Suprapubic skin (tissue), 4 donors: ENCODE measurements around the gene PPP1R3G. TPM values are rescaled to one million over a fixed set of nuclear protein-coding genes. Genes with fewer than 3 reads are reported as not detected.
A peak's percentile ranks its signal among the peaks of the same experiment; 100 is the strongest.

Experiments used
- DNase-seq, 2 donors: peaks; one replicate each; pipeline ENCODE4 v3.0.0-alpha.2; 2019; ENCODE audit warnings: low spot score in 2 of 2
- H3K27ac ChIP-seq: fragments of 200-600 bp; sonication (generic); one replicate; pipeline ENCODE4 v1.5.1; 2019
- H3K27me3 ChIP-seq: fragments of 200-600 bp; sonication (generic); one replicate; pipeline ENCODE4 v1.5.1; 2019
- H3K36me3 ChIP-seq: fragments of 200-600 bp; sonication (generic); one replicate; pipeline ENCODE4 v1.5.1; 2019
- H3K4me1 ChIP-seq: fragments of 200-600 bp; sonication (generic); one replicate; pipeline ENCODE4 v1.5.1; 2019
- H3K4me3 ChIP-seq: fragments of 200-600 bp; sonication (generic); one replicate; pipeline ENCODE4 v1.5.1; 2019; ENCODE audit warnings: mild to moderate bottlenecking
- H3K9me3 ChIP-seq: fragments of 200-600 bp; sonication (generic); one replicate; pipeline ENCODE4 v1.5.1; 2019
- CTCF ChIP-seq, 2 donors: fragments of 200-600 bp in 1 of 2; fragments of 450-650 bp in 1 of 2; sonication (generic) in 1 of 2; IDR thresholded peaks; one replicate each; pipeline ENCODE4 v1.5.1; 2016 to 2019; ENCODE audit warnings: antibody characterized with exemption in 2 of 2, mild to moderate bottlenecking in 1 of 2, moderate library complexity in 1 of 2
- EP300 ChIP-seq: sonication (generic); formaldehyde crosslinking; IDR thresholded peaks from one replicate; pipeline ENCODE4 v1.6.1; 2017; ENCODE audit warnings: antibody characterized with exemption
- POLR2A ChIP-seq, 2 donors: fragments of 450-650 bp; IDR thresholded peaks; one replicate each; pipeline ENCODE4 v1.6.1; 2017; ENCODE audit warnings: antibody characterized with exemption in 2 of 2, mild to moderate bottlenecking in 2 of 2, moderate library complexity in 2 of 2
- POLR2AphosphoS5 ChIP-seq, 3 donors: sonication (generic); formaldehyde crosslinking; IDR thresholded peaks; one replicate each; pipeline ENCODE4 v1.6.1; 2017; ENCODE audit warnings: antibody characterized with exemption in 3 of 3
- WGBS: methylation state at CpG from one replicate; pipeline ENCODE4 v1.1.5; 2018; 5-methylcytosine and 5-hydroxymethylcytosine counted together
- total RNA-seq, 4 donors: library from RNA; depleted of rRNA; stranded (reverse); fragments of >200 nt; gene quantifications; one replicate each; pipeline ENCODE4 v1.1.0, GENCODE V29; 2016

Gene PPP1R3G
- total RNA-seq, 4 donors from 2014 or later = 0.38 to 0.80 (median 0.67) TPM

DNA sequence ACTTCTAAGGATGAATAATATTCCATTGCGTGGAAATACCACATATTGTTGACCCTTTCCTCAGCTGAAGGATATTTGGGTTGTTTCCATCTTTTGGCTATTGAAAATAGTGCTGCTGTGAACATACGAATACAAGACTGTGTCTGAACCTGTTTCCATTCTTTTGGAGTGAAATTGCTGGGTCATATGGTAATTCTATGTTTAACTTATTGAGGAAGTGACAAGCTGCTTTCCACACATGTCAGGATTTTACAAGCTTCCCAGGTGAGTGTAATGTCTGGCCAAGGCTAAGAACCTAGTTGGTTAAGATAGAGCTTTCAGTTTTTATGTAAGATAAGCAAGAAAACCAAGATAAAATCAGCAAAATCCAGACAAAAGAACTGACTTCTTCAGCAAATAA is 48.8 kb downstream of the PPP1R3G start:
- no peaks in the 10 kb centered on the region for H3K36me3 ChIP-seq
- DNase-seq = no peak
- no peak overlapping the region for H3K4me3 ChIP-seq
- TF ChIP-seq POLR2AphosphoS5 (IDR thresholded peaks at IDR 0.05) (no peak), EP300 (no peak), CTCF (IDR thresholded peaks at IDR 0.05) (no peak), POLR2A (IDR thresholded peaks at IDR 0.05) (no peak)
- 71% methylated on average over 2 of the region's 2 CpGs for WGBS
- no peaks in the 10 kb centered on the region for H3K9me3 ChIP-seq
- no peaks in the 10 kb centered on the region for H3K27me3 ChIP-seq
- H3K27ac ChIP-seq = no peak overlapping the region
- H3K4me1 ChIP-seq = peaks cover 12% of the 10 kb centered on the region

GRCh38 chr6:5135788-5136376 is 50.7 kb downstream of the PPP1R3G start:
- Histone ChIP-seq H3K27ac (no peak overlapping the region), H3K27me3 (no peaks in the 10 kb centered on the region), H3K9me3 (no peaks in the 10 kb centered on the region), H3K4me1 (peaks cover 12% of the 10 kb centered on the region), H3K4me3 (no peak overlapping the region), H3K36me3 (no peaks in the 10 kb centered on the region)
- peak in 1 of 2 donors; percentile 31 for DNase-seq
- no peak for TF ChIP-seq EP300
- TF ChIP-seq CTCF (IDR thresholded peaks at IDR 0.05) = peak in 1 of 2 donors; percentile 51
- no peak for TF ChIP-seq POLR2A (IDR thresholded peaks at IDR 0.05)
- 58% methylated on average over 9 of the region's 9 CpGs for WGBS

- peak in 1 of 2 donors; percentile 24 for DNase-seq
- Histone ChIP-seq H3K4me3 (no peak overlapping the region), H3K27ac (no peak overlapping the region), H3K9me3 (no peaks in the 10 kb centered on the region), H3K4me1 (peaks cover 12% of the 10 kb centered on the region), H3K36me3 (no peaks in the 10 kb centered on the region), H3K27me3 (no peaks in the 10 kb centered on the region)
- TF ChIP-seq CTCF (IDR thresholded peaks at IDR 0.05) = no peak
- no peak for TF ChIP-seq EP300
- TF ChIP-seq POLR2AphosphoS5 (IDR thresholded peaks at IDR 0.05) = no peak
- TF ChIP-seq POLR2A (IDR thresholded peaks at IDR 0.05) = no peak
- WGBS = 90% methylated on average over 8 of the region's 8 CpGs
Observed at GRCh38 chr6:5136851-5137250, 51.7 kb downstream of the PPP1R3G start.

Other genes with a start within 250 kb of the PPP1R3G start
- gene RPP40, start 81.3 kb upstream of the PPP1R3G start, total RNA-seq = 10 to 100 TPM in 2 of 4 donors, 1 to 10 TPM in 2; 4.6 to 11.7 (median 9.0) TPM
- 10 to 100 TPM; 16.1 to 37.5 (median 19.6) TPM for gene LYRM4, start 175.6 kb downstream of the PPP1R3G start, total RNA-seq
- 10 to 100 TPM; 15.0 to 22.4 (median 20.1) TPM for gene FARS2, start 176.2 kb downstream of the PPP1R3G start, total RNA-seq